ENCODE measurements around the gene IRF2.

DNA sequence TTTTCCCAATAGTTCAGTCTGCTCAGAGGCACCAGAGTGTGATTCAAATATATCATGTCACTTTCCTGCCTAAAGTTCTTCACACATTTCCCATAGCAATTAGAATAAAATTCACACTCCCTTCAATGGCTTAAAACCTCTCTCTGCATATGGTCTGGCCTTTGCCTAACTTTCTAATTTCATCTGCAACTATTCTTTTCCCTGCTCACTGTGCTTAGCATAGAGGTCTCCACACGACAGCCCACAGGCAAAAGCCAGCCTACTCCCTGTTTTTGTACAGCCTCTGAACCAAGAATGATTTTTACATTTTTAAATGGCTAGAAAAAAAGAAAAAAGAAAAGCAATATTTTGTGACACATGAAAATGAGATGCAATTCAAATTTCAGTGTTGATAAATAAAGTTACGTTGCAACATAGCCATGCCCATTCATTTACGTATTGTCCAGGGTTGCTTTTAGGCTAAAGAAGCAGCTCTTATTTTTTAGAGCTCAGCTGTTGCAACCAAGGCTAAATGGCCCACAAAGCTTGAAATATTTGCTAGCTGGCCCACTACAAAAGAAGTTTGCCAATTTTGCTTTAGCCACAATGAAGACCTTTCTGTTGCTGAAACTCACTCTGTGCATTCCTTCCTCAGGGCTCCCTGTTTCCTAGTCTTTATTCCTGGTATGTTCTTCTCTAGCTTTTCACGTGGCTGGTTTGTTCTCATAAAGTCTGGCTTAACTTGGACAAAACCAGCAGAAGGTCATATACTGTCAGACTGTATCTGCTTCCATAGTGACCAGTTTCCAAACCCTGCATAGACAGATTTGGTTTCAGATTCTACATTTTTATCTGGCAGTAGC, 26.6 kb upstream of the IRF2 start:
- TF ChIP-seq MAX (IDR thresholded peaks at IDR 0.05; ENCODE audit: low read depth, low read length) = no peak
- TF ChIP-seq, protein P1, sequence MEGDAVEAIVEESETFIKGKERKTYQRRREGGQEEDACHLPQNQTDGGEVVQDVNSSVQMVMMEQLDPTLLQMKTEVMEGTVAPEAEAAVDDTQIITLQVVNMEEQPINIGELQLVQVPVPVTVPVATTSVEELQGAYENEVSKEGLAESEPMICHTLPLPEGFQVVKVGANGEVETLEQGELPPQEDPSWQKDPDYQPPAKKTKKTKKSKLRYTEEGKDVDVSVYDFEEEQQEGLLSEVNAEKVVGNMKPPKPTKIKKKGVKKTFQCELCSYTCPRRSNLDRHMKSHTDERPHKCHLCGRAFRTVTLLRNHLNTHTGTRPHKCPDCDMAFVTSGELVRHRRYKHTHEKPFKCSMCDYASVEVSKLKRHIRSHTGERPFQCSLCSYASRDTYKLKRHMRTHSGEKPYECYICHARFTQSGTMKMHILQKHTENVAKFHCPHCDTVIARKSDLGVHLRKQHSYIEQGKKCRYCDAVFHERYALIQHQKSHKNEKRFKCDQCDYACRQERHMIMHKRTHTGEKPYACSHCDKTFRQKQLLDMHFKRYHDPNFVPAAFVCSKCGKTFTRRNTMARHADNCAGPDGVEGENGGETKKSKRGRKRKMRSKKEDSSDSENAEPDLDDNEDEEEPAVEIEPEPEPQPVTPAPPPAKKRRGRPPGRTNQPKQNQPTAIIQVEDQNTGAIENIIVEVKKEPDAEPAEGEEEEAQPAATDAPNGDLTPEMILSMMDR (IDR thresholded peaks at IDR 0.05; ENCODE audit: low read depth, low read length) = no peak
- TF ChIP-seq POLR2A (IDR thresholded peaks at IDR 0.05; ENCODE audit: extremely low read depth, insufficient read length) = no peak
- no peak for TF ChIP-seq MYC (IDR thresholded peaks at IDR 0.05; ENCODE audit: low read depth, low read length)
